ENCODE data around the gene PIK3R6.
A peak's percentile ranks its signal among the peaks of the same experiment; 100 is the strongest.

Gene PIK3R6

GRCh38 chr17:8797621-8798175 lies 69.8 kb downstream of the PIK3R6 start:
- no peak for DNase-seq (ENCODE audit: low spot score)

DNA sequence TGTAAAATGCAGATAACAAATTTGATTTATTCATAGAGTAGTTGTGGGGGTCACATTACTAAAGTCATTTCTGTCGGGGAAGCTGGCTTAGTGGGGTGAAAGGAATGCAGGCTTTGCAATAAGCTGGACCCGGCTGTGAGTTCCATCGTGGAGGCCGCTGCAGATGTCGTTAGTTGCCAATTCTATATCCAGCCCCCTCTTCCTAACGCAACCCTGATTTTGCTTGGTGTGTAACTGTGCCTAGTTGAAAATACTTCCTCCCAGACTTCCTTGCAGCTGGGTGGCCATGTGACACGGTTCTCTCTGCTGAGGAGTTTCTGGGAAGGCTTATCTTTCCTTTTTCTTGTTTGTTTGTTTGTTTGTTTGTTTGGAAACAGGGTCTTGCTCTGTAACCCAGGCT lies 72.8 kb downstream of the PIK3R6 start:
- no peak for DNase-seq (ENCODE audit: low spot score)

- DNase-seq (ENCODE audit: low spot score) = no peak
Observed at GRCh38 chr17:8793649-8794048, 73.8 kb downstream of the PIK3R6 start.

- no peak for DNase-seq (ENCODE audit: low spot score)
Observed at GRCh38 chr17:8792646-8793045, 74.8 kb downstream of the PIK3R6 start.

GRCh38 chr17:8791910-8792270 lies 75.6 kb downstream of the PIK3R6 start:
- no peak for DNase-seq (ENCODE audit: low spot score)

DNA sequence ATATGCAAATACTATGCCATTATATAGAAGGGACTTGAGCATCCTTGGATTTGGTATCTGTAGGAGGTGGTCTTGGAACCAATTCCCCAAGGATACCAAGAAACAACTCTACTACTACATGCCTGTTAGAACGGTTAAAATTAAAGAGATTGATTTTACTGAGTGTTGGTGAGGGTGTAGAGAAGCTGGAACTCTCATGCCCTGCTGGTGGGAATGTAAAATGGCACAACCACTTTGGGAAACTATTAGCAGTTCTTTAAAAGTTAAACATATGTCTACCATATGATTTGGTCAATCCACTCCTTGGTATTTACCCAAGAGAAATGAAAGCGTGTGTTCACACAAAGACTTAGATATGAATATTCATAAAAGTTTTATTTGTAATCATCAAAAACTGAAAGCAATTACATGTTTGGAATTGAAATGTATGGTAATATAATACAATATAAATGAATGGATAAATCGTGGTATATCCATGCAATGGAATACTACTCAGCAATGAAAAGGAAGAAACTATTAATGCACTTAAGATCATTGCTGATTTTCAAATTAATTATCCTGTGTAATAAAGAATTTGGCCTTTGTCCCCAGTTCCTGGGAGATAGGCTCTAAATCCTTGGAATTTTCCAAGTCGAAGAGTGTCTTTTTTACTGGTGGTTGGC lies 76.1 kb downstream of the PIK3R6 start:
- no peak for DNase-seq (ENCODE audit: low spot score)

DNA sequence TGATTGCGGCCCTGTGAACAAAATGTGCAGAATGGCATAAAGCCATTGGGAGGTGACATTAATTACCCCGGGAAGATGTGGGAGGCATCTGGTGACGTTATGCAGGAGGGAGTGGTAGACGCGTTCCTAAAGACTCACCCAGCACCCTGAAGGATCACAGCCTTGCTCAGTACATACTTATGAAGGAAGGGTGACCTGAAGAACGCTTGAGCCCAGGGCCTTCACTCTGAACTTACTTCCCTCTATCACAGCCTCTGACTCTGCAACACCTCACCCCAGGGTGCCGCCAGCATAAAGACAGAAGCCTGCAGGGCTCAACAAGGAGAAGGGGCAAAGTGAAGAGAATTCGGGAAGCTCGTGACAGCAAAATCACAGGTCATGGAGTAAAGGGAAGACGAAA lies 77.7 kb downstream of the PIK3R6 start:
- no peak for DNase-seq (ENCODE audit: low spot score)

GRCh38 chr17:8788998-8789397 lies 78.5 kb downstream of the PIK3R6 start:
- no peak for DNase-seq (ENCODE audit: low spot score)

- DNase-seq (ENCODE audit: low spot score) = peak; percentile 47
Observed at GRCh38 chr17:8785547-8786413, 81.7 kb downstream of the PIK3R6 start.

- no peak for DNase-seq (ENCODE audit: low spot score)
Observed at GRCh38 chr17:8782176-8782575, 85.3 kb downstream of the PIK3R6 start.

- DNase-seq (ENCODE audit: low spot score) = no peak
Observed at GRCh38 chr17:8781776-8782175, 85.7 kb downstream of the PIK3R6 start.

GRCh38 chr17:8776881-8777280 lies 90.6 kb downstream of the PIK3R6 start:
- no peak for DNase-seq (ENCODE audit: low spot score)

DNA sequence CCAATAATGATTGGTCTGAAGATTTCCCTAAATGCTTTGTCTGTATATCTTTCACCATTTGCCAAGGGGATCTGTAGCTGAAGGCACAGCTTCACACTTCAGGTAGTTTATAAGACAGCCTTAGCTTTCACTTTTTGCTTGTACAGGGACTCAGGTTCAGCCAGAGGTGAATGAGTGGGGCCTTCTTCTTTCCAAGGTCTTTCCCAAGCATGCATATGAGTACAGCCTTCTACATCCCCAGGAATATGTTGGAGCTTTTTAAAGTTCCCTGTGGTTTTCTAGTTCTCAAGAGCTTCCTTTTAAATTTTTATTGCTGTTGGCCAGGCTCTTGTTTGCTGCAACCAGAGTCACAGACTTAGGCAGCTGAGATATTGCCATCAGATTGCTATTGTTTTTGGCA lies 91.2 kb downstream of the PIK3R6 start:
- no peak for DNase-seq (ENCODE audit: low spot score)

- DNase-seq (ENCODE audit: low spot score) = no peak
Observed at GRCh38 chr17:8766731-8767130, 100.7 kb downstream of the PIK3R6 start.

DNA sequence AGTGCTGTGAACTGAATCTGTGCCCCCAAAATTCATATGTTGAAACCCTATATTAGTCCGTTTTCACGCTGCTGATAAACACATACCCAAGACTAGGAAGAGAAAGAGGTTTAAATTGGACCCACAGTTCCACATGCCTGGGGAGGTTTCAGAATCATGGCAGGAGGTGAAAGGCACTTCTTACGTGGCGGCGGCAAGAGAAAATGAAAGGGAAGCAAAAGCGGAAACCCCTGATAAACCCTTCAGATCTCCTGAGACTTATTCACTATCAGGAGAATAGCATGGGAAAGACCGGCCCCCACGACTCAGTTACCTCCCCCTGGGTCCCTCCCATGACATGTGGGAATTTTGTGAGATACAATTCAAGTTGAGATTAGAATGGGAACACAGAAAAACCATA lies 105.5 kb downstream of the PIK3R6 start:
- no peak for DNase-seq (ENCODE audit: low spot score)

DNA sequence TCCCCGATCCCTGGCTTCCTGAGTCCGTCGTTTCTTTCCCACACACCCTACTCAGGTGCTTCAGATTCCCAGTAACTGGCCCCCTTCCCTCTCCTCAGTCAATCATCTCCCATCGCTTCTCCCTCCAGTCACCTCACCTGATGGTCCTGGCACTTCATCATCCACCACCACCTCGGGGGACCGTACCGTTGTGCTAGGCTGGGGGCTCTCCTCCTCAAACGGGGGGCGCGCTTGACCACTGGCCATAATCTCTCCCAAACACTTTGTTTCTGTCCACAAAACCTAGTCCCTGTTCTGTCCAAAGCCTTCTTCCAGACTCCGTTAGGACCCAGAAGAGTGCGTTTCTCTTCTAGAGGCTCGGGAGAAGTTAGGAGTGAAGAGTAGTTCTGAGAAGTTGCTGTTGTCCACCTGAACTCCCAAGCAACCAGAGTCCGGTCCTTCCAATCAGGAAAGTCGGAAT lies 109.3 kb downstream of the PIK3R6 start, which contains the start of gene SPDYE4:
TSS of gene SPDYE4 (minus strand) at position 410 of the 460 bp plus-strand sequence. CDS start at position 246, 164 bp downstream.
- no peak for DNase-seq (ENCODE audit: low spot score)

- DNase-seq (ENCODE audit: low spot score) = no peak
Observed at GRCh38 chr17:8757189-8757588, 110.3 kb downstream of the PIK3R6 start.

- no peak for DNase-seq (ENCODE audit: low spot score)
Observed at GRCh38 chr17:8755590-8756255, 111.8 kb downstream of the PIK3R6 start.

- no peak for DNase-seq (ENCODE audit: low spot score)
Observed at GRCh38 chr17:8754890-8755289, 112.6 kb downstream of the PIK3R6 start.

DNA sequence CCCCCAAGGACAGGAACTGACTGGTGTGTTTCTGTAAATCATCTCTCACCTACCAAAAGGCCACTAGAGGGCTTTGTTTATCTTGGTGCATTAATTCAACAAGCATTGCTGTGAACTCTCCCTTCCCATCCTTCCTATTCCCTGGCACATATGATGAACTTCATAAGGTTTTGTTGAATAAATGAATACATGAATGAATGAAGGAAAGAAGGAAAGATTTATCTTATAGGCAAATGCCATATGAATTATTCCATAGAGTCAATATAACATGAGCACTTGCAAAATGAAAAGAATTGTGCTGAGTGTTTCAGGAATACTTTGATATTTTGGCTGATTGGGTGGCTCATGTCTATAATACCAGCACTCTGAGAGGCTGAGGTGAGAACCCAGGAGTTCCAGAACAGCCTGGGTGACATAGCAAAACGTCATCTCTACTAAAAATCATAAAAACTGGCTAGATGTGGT lies 113.5 kb downstream of the PIK3R6 start:
- peak; percentile 10 for DNase-seq (ENCODE audit: low spot score)

DNA sequence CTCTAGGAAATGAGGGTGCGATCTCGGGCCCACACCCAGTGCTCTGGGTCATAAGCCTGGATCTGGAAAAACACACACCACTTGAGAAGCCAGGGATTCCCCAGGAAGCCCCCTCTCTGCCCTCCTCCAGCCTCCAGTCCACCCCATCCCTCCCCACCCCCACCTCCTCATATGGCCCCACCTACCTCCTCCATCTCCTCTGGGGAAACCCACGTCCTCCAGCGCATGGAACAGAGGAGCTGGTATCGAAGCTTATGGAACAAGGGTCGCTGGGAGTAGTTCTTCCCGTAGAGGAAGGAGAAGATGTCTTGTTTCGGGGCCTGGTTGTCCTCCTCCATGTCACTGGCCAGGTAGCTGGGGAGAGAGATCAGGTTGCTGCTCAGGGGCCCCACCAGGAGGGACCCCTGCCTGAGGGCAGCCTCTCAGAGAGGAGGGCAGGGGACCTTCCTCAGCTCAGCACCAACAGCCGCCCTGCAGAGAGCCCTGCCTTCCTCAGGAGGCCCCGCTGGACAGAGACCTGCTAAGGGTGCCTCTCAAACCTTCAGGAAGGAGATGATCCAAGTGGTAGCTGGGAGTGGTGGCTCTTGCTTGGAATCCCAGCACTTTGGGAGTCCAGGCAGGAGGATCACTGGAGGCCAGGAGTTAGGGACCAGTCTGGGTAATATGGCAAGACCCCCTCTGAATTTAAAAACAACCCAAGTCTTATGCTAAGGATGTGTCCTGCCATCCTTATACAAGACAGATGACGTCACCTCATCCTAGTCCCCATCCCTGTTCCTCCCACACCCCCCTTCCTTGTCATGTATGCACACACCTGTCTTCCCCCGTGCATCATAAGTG lies 114.1 kb downstream of the PIK3R6 start:
- no peak for DNase-seq (ENCODE audit: low spot score)
